GM13977 (cell line): ENCODE data around the gene POLA1.

ENCODE experiments used
- DNase-seq: peaks from one replicate; pipeline ENCODE4 v3.0.0; 2012; ENCODE audit warnings: low spot score
- in situ Hi-C: fragments of 300-500 bp; cut with MboI; formaldehyde crosslinking; loops from one replicate; pipeline ENCODE4 v1.12.0; 2022; ENCODE audit warnings: low sequenced_read_pairs, low pct_unique_long_range_greater_than_20kb, mixed read lengths, inconsistent platforms; ENCODE audit not compliant: unreplicated experiment
- TF ChIP-seq, protein P1 (sequence below): IDR thresholded peaks from 2 replicates; pipeline ENCODE4 v1.5.1; 2012; ENCODE audit warnings: mild to moderate bottlenecking, control low read depth; ENCODE audit not compliant: insufficient read depth; ENCODE audit errors: extremely low read depth, missing control alignments

POLA1 gene

DNA sequence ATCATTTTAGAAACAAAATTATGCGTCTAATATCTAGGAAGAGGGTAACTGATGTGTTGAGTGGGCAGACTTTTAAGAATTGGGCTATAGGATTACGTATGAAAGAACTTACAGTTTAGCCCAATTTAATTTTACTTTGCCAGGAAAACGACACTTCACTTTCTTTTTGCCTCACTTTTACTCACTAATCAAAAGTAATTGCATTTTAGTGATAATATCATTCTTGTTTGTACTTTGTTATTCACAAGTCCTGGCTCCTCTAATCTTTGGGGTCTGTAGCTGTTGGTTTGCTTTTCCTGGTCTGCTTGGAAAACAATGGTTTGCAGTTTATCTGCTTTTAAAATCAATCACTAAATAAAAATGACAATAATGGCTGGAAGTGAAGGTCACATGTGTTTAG, 325.0 kb downstream of the POLA1 start:
- in situ Hi-C loops: no loop called here
- TF ChIP-seq, protein P1, sequence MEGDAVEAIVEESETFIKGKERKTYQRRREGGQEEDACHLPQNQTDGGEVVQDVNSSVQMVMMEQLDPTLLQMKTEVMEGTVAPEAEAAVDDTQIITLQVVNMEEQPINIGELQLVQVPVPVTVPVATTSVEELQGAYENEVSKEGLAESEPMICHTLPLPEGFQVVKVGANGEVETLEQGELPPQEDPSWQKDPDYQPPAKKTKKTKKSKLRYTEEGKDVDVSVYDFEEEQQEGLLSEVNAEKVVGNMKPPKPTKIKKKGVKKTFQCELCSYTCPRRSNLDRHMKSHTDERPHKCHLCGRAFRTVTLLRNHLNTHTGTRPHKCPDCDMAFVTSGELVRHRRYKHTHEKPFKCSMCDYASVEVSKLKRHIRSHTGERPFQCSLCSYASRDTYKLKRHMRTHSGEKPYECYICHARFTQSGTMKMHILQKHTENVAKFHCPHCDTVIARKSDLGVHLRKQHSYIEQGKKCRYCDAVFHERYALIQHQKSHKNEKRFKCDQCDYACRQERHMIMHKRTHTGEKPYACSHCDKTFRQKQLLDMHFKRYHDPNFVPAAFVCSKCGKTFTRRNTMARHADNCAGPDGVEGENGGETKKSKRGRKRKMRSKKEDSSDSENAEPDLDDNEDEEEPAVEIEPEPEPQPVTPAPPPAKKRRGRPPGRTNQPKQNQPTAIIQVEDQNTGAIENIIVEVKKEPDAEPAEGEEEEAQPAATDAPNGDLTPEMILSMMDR: no peak
- DNase-seq: no peak

DNA sequence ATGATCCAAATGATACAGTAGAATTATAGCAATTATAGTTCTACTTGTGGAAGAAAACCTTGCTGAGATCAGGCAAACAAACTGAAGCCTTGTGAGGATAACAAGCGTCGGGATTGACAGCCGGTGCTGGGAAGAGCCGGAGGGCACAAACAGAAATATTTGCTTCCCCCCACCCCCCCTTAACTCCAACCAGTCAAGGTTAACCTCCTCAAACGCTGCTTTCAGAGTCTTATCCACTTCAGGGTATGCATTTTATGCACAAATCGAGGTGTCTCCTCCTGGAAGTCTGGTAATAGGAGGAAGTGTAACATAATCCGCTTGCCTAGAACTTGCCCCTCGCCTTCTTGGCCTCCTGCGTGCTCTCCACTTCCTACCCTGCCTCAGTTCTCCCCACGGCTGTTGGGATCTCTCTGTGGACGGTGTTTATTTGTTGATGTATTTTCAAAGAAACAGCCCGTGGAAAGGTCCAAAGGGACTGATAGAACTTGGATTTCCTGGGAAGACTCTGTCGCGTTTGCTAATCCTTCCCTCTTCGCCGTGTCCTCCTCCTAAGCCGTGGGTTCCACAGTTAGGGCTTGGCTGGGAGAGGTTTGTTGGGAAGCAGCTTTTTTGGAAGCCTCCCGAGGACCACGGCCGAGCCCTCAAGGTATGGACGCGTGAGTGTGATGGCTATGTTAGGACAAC, 326.1 kb downstream of the POLA1 start:
- in situ Hi-C loops: no loop called here
- TF ChIP-seq, protein P1: no peak

DNA sequence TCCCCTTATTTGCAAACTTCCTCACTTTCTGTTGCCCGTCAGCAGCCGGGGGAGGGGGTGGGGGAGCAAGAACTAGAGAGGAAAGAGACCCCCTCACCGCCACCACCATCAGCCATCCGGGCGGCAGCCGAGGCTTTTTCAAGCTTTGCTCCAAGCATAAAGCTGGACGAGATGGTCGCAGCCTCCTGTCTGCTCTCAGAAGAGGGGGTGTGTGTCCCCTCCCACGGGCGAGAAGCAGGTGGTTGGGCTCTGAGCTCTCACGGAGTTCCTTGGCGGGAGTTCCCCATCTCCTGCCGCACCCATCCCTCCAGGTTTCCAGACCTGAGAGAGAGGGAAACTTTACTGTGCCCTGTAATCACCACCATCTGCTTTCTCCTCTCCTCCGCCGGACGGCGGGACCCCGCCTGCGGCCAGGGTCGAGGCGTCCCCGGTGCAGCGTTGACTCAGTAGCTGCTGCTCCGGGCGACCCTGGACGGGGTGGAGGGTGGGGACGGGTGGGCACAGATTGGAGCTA, 326.7 kb downstream of the POLA1 start:
- in situ Hi-C loops: no loop called here

More for the DNA sequence above, 326.1 kb downstream of the POLA1 start:
- DNase-seq: no peak

DNA sequence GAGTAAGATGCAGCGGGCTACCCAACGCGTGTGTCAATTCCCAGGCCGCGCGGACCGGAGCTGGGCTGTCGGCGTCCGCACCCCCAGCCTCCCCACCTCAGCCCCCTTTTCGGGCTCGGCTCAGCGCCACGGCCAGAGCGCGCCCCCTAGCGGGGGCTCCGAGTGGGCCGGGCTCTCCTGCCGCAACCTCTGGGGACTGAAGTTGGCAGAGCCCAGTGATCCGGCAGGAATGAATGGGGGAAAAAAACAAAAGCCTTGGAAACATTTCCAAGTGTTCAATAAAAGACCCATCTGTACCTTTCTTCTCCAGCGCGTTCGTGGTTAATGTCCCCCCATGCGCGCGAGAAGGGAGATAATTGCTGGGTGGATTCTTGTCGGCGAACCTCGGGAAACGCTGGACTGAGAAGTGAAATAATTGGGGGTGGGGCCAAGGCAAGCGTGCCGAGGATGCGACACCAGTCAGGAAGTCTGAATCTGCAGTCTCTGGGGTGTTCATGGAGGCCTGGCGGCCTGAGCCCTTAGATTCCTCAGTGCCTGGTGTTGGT, 327.3 kb downstream of the POLA1 start:
- in situ Hi-C loops: no loop called here
- TF ChIP-seq, protein P1: peak; percentile 64
- peak; percentile 76 for DNase-seq

More for the DNA sequence above, 326.7 kb downstream of the POLA1 start:
- DNase-seq: no peak
- TF ChIP-seq, protein P1: no peak

DNA sequence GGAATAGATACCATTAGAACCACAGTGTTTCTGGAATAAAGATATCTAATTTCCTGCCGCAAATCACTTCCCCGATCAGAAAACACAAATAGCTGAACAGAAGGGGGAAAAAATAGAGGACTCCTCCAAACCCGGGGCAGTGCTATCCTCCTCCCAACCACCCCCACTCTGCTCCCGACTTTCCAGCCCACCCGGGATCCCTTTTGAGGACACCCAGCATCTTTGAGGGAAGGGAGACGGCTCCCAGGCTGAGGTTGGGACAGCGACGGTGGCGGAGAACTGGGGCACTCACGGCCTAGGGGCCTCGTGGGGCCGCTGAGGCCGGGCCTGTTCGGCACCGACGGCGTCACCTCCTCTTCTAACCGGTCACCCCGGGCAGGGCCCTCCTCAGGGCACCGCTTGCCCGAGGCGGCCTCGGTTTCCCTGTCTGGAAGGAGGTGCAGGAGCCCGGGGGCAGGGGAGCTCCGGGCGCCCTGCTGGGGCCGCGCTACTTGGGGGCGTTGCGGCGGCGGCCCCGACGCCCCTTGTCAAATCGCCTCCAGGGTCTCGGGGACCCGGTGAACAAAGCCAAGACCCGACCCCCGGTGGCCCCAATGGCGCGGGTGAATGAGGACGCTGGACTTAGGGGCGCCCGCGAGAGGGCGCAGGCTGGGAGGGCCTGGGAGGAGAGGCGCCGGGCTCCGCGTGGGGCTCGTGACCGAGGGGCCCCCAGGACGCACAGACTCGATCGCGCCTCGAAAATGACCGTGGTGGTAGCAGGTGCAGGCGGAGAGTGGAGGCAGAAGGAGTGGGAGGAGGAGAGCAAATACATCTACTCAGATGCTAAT, 329.0 kb downstream of the POLA1 start:
- no peak for DNase-seq
- TF ChIP-seq, protein P1: peak; percentile 40
- in situ Hi-C loops: no loop called here

DNA sequence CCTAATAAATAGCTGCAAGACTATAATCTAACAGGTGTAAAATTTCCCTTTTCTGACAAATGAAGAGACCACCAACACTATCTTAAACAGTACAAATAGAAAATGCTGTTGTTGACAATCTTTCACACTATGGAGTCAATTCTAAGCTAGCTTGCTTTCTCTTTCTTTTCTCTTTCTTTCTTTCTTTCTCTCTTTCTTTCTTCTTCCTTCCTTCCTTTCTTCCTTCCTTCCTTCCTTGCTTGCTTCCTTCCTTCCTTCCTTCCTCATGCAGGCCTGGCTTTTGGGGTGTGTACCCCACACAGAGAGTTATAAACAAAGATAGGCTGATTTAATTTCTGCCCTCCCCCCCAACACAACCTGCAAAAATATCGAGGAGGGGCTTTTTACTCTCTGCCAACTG, 330.2 kb downstream of the POLA1 start:
- TF ChIP-seq, protein P1: no peak
- in situ Hi-C loops: no loop called here
- DNase-seq: no peak
